GM19023 (cell line): ENCODE results near the gene SLC43A1.
"Not testable (repeated sequence)": the region's sequence is repeated elsewhere in the genome, so short reads cannot be mapped to it uniquely, and the experiment has no call there.

Experiments
- ATAC-seq: cut with Tn5 transposase; IDR thresholded peaks from one replicate; pipeline ENCODE4 v1.9.1; 2021; ENCODE audit warnings: mild to moderate bottlenecking, moderate library complexity; ENCODE audit not compliant: unreplicated experiment

Gene SLC43A1

DNA sequence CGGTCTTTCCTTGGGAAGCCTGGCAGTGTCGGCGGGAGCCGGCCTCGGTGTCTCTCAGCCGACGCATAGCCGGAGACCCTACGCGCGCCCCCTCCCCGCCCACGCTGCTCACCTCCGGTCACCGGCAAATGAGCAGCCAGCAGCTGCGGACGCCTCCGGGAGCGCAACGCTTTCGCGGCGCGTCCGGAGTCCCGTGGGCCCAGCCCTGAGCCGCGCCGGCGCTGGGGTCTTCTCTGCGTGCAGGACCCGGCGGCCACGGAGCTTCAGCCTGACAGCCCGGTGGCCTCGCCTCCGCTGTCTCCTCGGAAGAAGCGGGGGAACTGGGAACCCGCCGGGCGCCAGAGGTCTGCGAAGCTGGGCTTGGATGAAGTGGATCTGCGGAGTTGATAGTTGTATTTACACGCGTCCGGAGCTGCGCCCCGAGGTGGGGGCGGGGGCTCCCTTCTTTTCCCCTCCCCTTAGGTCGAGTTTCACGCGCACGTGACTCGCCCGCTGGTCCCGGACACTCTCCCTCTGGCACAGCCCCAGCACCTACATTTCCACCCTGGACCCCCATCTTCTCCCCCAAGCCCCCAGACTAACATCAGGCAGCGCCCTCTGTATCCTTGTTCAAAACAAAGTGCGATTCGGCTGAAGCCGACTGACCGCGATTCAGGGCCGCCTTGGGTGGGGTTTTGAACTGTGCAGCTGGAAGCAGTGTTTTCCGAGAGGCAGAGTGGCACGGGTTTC is at the start of gene SLC43A1:
SLC43A1 (minus strand) TSS at position 371 of the 729 bp plus-strand sequence. CDS start 1,591 bp downstream, outside the sequence.
- ATAC-seq: peak; percentile 53

DNA sequence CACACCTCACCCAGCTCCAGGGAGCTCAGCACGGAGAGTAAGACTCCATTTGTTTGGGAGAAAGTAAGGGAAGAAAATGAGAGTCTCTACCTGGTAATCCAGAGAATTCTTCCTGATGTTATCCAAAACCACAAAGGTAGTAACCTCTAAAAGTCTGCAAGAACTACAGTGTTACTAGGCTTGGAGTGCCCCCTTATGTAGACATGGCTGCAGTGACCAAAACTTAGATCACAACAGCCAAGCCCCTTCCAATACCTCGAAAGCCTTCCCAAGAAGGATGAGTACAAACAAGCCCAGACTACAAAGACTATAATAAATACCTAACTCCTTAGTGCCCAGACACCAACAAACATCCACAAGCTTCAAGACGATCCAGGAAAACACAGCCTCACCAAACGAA is 47.1 kb upstream of the SLC43A1 start:
- no peak for ATAC-seq

DNA sequence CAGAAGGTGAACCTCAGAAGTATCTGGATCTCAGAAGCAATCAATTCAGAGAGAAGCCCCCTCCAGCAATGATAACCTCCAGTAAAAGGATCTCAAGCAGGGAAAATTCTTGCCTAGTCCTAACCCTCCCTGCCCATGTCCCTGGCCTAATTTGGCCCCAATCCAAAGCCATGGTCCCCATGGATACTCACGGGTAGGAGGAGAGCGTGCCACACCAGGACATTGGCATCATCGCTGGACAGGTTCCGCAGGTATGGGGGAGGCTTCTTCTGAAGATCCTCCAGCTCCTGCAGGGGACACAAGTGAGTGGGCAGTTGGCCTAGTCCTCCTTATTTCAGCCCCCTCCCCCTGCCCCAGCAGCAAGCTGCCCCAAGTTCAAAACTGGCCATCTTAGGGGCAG is 44.6 kb upstream of the SLC43A1 start:
- ATAC-seq: no peak

DNA sequence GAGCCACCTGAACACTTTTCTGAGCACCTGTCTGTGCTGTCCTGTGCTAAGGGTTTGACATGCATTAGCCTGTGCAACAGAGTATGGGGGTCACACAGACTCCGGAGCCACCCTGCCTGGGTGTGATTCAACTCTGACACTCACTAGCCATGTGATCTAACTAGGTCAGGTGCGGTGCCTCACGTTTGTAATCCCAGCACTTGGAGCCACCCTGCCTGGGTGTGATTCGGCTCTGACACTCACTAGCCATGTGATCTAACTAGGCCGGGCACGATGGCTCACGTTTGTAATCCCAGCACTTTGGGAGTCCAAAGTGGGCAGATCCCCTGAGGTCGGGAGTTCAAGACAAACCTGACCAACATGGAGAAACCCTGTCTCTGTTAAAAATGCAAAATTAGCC is 40.5 kb upstream of the SLC43A1 start:
- ATAC-seq: no peak

DNA sequence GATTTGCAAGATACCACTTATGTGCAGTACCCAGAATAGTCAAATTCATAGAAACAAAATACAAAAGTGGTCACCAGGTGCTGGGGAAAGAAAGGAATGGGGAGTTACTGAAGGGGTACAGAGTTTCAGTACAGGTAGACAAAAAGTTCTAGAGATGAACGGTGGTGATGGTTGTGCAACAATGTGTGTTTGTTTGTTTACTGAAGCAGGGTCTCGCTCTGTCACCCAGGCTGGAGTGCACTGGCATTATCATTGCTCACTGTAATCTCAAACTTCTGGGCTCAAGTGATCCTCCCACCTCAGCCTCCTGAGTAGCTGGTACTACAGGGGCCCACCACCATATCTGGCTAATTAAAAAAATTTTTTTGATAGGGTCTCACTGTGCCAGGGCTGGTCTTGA is 39.9 kb upstream of the SLC43A1 start:
- no peak for ATAC-seq

DNA sequence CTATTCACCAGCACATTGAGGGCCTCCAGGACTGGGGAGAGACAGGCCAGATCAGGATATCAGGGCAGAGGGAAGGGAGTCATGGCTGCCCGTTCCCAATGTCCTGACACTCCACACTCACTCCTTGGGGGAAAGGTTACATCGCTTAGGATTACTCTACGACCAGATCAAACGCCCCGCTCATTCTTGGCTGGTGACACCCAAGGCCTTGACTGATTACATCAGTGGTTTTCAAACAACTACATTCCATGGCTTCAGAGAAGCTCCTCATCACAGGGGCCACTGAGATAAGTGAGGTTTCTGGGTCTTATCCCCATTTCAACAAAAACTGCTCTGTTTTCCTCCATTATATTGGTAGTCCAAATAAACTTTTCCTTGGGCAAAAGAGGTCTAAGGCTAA is 37.0 kb upstream of the SLC43A1 start:
- ATAC-seq: no peak

DNA sequence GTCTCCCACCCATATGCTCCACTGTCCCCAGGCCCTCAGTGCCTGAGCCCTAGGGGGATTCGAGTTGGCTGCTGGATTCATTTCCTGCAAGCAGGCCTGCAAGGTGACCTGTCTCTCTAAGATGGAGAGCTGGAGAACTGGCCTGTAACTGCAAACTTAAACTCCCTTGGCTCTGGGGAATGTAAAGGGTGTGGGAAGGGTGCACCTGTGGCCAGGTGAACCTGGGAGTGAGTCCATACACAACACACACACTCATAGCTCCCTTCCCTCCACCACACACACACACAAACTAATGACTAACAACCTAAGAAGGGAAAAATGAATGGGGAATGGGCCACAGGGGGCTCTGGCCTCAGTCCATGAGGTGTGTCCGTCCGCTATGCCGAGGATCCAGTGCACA is 36.4 kb upstream of the SLC43A1 start:
- ATAC-seq: no peak

DNA sequence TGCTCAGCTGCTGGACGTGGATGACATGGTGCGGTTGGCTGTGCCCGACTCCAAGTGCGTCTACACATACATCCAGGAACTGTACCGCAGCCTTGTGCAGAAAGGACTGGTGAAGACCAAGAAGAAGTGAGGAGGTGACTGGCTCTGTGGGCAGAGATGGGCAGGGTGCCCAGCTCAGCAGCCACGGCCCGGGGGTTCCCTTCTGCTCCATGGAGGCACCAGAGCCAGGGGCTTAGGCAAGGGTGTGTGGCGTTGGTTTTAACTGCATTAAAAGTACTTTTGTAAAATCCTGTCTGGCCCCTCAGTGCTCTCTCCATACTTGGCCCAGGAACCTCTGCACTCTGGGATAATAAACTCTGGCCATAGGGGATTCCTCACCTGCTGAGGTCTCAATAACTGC is 34.5 kb upstream of the SLC43A1 start:
- ATAC-seq: no peak

DNA sequence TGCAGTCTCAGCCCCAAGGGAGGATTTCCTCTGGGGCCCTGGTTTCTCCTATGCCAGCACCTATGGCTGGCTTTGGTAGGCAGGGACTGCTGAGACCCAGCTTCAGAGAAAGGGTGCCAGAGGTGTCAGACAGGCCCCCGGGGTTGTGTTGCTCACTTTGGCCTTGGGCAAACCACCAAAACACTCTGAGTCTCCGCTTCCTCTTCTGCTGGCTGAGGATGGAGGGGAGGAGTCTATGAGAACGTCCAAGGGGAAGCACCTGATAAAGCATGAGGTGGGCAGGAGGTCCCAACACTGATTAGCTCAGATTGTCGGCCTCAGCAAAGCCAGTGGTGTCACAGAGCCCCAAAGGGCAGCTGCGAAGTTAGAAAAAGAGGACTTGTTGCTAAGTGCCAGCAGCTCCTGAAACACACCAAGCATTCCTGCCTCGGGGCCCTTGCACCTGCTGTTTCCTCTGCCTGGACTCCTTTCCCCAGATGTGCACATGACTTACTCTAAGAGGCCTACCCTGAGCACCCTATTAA is 32.4 kb upstream of the SLC43A1 start:
- peak; percentile 87 for ATAC-seq

DNA sequence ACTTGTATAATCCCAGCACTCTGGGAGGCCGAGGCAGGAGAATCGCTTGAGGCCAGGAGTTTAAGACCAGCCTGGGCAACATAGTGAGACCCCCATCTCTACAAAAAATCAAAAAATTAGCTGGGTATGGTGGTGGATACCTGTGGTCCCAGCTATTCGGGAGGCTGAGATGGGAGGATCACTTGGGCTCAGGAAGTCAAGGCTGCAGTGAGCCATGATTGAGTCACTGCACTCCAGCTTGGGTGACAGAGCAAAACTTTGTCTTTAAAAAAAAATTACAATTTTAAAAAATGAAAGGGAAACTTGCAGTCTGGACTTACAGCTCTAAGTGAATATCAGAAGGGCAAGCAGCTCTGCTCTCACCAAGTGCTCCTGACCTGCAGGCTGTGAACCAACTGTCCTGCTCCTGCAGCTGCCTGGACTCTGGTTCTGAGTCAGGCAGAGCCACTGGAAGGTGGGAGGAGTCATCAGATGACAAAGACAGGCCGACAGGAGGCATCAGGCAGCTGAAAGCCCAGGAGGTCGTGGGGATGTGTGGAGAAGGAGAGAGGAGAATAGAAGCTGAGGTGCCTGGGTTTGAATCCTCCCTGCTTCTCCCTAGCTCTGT is 31.5 kb upstream of the SLC43A1 start:
- ATAC-seq: peak; percentile 68

DNA sequence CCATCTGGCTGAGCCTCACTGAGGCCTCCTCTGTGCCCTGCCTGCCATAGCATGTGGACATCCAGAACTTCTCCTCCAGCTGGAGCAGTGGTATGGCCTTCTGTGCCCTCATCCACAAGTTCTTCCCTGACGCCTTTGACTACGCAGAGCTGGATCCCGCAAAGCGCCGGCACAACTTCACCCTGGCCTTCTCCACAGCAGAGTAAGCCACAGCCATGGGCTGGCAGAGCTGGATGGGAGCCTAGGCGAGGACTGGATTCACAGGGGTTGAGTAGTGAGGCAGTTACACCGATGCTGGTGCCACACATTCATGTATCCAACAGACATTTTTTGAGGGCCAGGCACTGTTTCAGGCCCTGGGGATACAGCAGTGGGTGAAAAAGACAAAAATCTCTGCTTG is 30.9 kb upstream of the SLC43A1 start:
- no peak for ATAC-seq

DNA sequence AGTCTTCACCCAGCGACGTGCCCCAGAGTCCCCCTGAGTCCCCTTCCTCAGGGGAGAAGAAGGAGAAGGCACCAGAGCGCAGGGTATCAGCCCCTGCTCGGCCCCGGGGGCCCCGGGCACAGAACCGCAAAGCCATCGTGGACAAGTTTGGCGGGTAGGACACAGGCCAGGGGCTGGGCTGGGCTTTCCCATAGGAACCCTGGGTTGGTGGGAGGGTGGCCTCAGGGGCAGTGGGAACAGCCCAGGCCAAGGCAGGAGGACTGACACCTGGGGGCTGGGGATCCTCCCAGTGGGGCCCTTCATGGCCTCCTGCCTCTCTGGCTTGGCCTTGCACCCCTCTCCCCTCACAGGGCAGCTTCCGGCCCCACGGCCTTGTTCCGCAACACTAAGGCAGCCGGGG is 30.4 kb upstream of the SLC43A1 start:
- ATAC-seq: no peak

DNA sequence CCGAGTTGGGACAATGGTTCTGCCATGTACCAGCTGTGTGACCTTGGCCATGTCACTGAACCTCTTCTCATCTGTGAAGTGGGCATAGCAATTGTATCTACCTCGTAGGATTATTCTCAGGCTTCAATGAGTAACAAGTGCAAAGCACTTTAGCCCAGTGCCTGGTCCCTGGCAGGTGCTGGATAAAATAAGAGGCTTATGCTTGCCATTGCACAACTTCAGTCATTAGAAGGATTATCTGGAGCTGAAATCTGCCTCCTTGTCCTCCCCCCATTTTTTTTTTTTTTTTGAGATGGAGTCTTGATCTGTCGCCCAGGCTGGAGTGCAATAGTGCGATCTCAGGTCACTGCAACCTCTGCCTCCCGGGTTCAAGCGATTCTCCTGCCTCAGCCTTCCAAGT is 29.1 kb upstream of the SLC43A1 start:
- no peak for ATAC-seq

DNA sequence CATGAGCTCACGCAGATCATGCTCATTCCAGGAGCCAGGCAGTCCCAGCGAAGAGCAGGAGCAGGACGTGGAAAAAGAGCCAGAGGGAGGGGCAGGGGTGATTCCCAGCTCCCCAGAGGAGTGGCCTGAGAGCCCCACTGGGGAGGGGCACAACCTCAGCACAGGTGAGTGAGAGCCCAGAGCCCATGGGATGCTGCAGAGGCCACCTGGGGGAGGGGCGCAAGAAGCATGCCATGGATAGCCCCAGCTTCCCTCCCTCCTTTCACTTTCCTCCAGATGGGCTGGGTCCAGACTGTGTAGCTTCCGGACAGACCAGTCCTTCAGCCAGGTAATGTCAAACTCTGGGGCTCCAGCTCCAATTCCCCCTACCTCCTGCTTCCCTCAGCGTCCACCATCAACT is 28.1 kb upstream of the SLC43A1 start:
- no peak for ATAC-seq

DNA sequence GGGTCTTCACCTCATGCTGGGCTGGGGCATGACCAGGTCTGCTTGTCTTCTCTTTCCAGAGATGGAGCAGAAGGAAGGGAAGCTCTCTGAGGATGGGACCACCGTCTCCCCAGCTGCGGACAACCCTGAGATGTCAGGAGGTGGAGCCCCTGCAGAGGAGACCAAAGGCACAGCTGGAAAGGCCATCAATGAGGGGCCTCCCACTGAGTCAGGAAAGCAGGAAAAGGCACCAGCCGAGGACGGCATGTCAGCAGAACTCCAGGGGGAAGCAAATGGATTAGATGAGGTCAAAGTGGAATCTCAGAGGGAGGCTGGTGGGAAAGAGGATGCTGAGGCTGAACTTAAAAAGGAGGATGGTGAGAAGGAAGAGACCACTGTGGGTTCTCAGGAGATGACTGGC is 27.1 kb upstream of the SLC43A1 start:
- ATAC-seq: no peak

DNA sequence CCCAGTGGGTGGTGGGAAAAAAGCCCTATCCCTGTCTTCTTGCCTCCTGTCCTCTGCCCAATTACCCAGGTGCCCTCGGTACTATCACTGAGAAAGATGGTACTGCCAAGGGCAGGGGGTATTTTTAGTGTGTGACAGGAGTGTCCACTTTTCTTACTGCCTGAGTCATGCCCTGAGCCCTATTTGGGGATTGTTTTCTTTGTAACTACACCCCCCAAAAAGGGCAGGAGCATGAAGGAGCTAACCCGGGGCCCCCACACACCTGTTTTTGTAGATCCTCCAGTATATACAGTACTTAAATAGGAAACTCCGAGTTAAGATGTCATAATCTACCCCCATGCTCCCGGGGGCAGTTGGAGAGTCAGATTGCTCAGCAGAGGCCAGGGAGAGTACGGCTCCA is 25.7 kb upstream of the SLC43A1 start:
- ATAC-seq: no peak

DNA sequence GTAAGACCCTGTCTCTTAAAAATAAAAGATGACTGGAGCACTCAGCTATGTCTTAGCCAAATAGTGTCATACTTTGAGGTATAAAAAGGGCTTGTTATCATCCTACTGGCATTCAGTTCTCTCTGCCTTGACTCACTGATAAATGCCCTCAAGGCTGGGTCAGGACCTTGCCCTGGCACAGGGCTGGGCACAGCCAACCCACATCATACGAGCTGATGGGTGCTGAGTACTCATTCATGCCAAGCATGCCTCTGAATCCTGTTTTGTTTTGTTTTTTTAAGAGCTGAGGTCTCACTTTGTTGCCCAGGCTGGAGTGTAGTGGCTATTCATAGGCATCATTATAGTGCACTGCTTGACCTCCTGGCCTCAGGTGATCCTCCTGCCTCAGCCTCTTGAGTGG is 23.8 kb upstream of the SLC43A1 start:
- no peak for ATAC-seq

DNA sequence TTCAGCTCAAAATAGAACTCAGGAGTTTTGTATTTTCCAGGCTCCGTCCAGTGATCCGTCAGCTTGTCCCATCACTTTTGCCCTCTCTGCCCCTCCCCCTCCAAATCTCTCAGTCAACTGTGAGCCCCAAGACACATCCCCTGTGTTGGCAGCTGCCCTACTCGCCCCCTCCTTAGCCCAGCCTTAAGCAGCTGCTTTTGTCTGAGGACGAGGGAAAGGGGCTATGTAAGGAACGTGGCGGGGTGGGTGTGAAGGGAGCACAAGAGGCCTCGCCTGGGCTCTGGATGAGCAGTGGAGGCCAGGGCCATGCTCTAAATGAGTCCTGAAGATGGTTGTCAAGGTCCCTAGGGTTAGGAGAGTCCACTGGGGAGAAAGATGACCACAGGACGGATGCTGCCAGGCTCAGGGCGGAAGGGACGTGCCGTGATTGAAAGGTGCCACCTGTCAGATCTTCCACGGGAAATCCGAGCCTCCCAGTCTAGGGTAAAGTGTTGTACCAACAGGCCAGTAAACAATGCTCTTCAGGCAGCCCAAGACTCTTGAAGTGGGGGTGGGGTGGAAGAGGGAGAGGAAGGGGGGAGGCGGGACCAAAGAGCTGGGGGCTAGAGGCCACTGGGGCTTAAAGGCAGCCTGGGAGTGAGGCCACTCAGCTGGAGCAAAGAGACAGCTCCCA is 21.6 kb upstream of the SLC43A1 start, which contains the start of gene SMTNL1:
SMTNL1 (plus strand) TSS at position 649 of the 673 bp plus-strand sequence. CDS start 5,048 bp downstream, outside the sequence.
- ATAC-seq: no peak

DNA sequence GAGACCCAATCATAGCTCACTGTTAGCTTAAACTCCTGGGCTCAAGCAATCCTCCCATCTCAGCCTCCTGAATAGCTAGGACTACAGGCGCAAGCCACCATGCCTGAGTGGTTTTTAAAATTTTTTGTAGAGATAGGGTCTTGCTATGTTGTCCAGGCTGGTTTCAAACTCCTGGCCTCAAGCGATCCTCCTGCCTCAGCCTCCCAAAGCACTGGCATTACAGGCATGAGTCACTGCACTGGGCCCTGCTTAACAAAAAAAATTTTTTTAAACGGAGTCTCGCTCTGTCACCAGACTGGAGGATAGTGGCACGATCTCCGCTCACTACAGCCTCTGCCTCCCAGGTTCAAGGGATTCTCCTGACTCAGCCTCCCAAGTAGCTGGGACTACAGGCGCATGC is 18.9 kb upstream of the SLC43A1 start:
- not testable (repeated sequence) for ATAC-seq

DNA sequence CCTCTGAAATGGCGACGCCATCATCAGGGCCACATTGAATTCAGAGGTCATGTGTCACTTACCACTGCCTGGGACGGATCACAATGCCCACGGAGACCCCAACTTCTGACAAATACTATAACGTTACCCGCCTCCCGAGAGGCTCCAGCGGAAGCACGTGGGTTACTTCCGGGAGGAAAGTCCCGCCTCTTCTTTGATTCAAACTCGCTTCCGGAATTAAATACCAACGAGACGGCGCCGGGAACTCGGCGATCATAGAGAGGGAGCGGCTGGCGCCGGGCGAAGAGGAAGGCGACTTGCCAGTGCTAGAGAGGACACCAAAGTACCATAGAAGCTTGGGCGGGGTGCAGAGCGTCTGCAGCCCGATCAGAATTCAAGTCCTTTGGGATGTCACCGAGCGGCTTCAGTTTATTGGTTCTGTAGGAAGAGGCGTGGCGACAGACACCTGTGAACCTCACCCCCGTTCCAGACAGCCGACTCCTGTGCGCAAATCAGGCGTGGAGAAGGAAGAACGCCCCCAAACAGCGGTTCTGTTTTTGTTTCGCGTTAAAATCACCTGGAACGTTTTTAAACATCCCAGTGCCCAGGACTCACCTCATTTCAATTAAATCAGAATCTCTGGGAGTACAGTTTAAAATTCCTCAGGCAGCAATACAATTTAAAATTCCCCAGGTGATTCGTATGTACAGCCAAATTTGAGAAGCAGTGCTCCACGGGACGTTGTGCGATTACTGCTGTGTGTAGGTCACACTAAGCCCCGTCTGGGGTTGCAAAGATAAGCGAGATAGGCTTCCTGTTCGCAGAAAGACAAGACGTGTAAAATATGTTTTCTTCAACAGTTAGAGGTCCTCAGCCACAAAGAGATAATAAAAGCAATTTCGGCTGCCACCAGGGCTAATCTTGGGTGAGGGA is 15.3 kb upstream of the SLC43A1 start, which contains the start of gene TIMM10:
TIMM10 (minus strand) TSS at position 159 of the 912 bp plus-strand sequence. CDS start 565 bp downstream, outside the sequence.
- peak; percentile 99 for ATAC-seq

DNA sequence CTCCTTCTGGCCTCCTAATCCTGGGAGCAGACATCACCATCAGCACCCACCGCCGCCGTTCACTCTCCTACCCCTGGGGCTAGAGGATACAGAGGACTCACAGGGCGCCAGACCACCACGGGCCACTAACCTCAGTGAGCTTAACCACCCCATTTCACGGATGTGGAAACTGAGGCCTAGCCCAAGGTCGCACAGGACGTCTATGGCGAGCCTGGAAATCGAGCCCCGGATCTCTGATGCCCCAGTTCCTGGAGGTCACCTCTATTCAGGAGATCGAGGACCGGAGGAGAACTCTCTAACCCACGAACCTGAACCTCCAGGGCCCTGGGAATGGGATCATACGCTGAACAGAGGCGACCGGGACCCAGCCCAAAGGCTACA is 14.7 kb upstream of the SLC43A1 start:
- ATAC-seq: peak; percentile 15
